ENCODE measurements around the gene KREMEN2. TPM values are rescaled to one million over a fixed set of nuclear protein-coding genes. Genes with fewer than 3 reads are reported as not detected.

The KREMEN2 gene
- total RNA-seq: 0.81 and 4.9 TPM in 2 replicates

GRCh38 chr16:2963723-2964474, at the start of gene KREMEN2:
KREMEN2 (plus strand) TSS chr16:2964275; CDS start chr16:2964521, 246 bp downstream.

GRCh38 chr16:2968738-2969544, 4.9 kb downstream of the KREMEN2 start, which contains the start of gene PAQR4:
PAQR4 (plus strand) TSS chr16:2969348; CDS start chr16:2969675, 327 bp downstream.

GRCh38 chr16:2980227-2981176, 16.4 kb downstream of the KREMEN2 start, which contains the start of gene PKMYT1:
PKMYT1 (minus strand) TSS chr16:2980446; CDS start chr16:2979657, 789 bp downstream.

GRCh38 chr16:3012828-3013420, 48.8 kb downstream of the KREMEN2 start, which contains the start of gene CLDN9:
CLDN9 (plus strand) TSS chr16:3012923; CDS start chr16:3013363, 440 bp downstream.

Other genes with a start within 250 kb of the KREMEN2 start
- 1.3 and 2.0 TPM in 2 replicates for gene PRSS27, start 244.1 kb upstream of the KREMEN2 start, total RNA-seq
- 141 and 191 TPM in 2 replicates for gene SRRM2, start 211.6 kb upstream of the KREMEN2 start, total RNA-seq
- gene ELOB, start 187.0 kb upstream of the KREMEN2 start, total RNA-seq: 364 and 485 TPM in 2 replicates
- gene PRSS33, start 176.7 kb upstream of the KREMEN2 start, total RNA-seq: not detected in 2 replicates
- gene PRSS41, start 165.8 kb upstream of the KREMEN2 start, total RNA-seq: not detected in 2 replicates
- 0.25 and 1.6 TPM in 2 replicates for gene PRSS21, start 147.0 kb upstream of the KREMEN2 start, total RNA-seq
- 1.1 and 1.3 TPM in 2 replicates for gene ZG16B, start 134.0 kb upstream of the KREMEN2 start, total RNA-seq
- gene PRSS22, start 106.1 kb upstream of the KREMEN2 start, total RNA-seq: 1.1 TPM in 1 of 2 replicates, not detected in the other
- gene FLYWCH2, start 81.1 kb upstream of the KREMEN2 start, total RNA-seq: 73.0 and 87.7 TPM in 2 replicates
- gene FLYWCH1, start 52.3 kb upstream of the KREMEN2 start, total RNA-seq: 46.4 and 54.1 TPM in 2 replicates
- 6.5 and 22.5 TPM in 2 replicates for gene PAQR4, start 5.1 kb downstream of the KREMEN2 start, total RNA-seq
- gene PKMYT1, start 16.2 kb downstream of the KREMEN2 start, total RNA-seq: 6.3 and 101 TPM in 2 replicates
- gene CLDN9, start 48.6 kb downstream of the KREMEN2 start, total RNA-seq: under 0.01 TPM in 1 of 2 replicates, not detected in the other
- gene CLDN6, start 53.9 kb downstream of the KREMEN2 start, total RNA-seq: 31.8 and 63.8 TPM in 2 replicates
- gene TNFRSF12A, start 56.1 kb downstream of the KREMEN2 start, total RNA-seq: 630 and 760 TPM in 2 replicates
- 61.8 and 378 TPM in 2 replicates for gene HCFC1R1, start 59.7 kb downstream of the KREMEN2 start, total RNA-seq
- 32.4 and 43.7 TPM in 2 replicates for gene THOC6, start 59.8 kb downstream of the KREMEN2 start, total RNA-seq
- gene BICDL2, start 72.7 kb downstream of the KREMEN2 start, total RNA-seq: not detected in 2 replicates
- under 0.01 and 0.13 TPM in 2 replicates for gene MMP25, start 82.3 kb downstream of the KREMEN2 start, total RNA-seq
- 128 and 172 TPM in 2 replicates for gene IL32, start 101.4 kb downstream of the KREMEN2 start, total RNA-seq
- not detected in 2 replicates for gene ZSCAN10, start 135.0 kb downstream of the KREMEN2 start, total RNA-seq
- gene ZNF205, start 148.3 kb downstream of the KREMEN2 start, total RNA-seq: 15.8 and 25.9 TPM in 2 replicates
- gene ZNF213, start 170.8 kb downstream of the KREMEN2 start, total RNA-seq: 5.9 and 9.9 TPM in 2 replicates
- gene OR1F1, start 223.9 kb downstream of the KREMEN2 start, total RNA-seq: not detected in 2 replicates